IPS DF 4.7 (cell line): ENCODE results near the gene OR4M1.
"Not testable (repeated sequence)": the region's sequence is repeated elsewhere in the genome, so short reads cannot be mapped to it uniquely, and the experiment has no call there.

Experiments used
- DNase-seq: peaks from one replicate; pipeline ENCODE4 v3.0.0-alpha.2; 2013; ENCODE audit warnings: low spot score; ENCODE audit errors: extremely low read depth

Gene OR4M1

GRCh38 chr14:19773204-19773603 lies at the start of gene OR4M1:
Gene OR4M1, plus strand, starts transcription at chr14:19773504. Its CDS starts 6,819 bp downstream, at chr14:19780323.
- DNase-seq, result not testable (repeated sequence)

GRCh38 chr14:19729359-19729758 lies 43.9 kb upstream of the OR4M1 start:
- DNase-seq, result no peak

- no peak for DNase-seq
Measured at GRCh38 chr14:19729763-19730162, 43.5 kb upstream of the OR4M1 start.

- not testable (repeated sequence) for DNase-seq
Measured at GRCh38 chr14:19733893-19734292, 39.4 kb upstream of the OR4M1 start.

GRCh38 chr14:19743256-19743655 lies 30.0 kb upstream of the OR4M1 start, which contains the start of gene OR4Q3:
Gene OR4Q3, plus strand, starts transcription at chr14:19743571.
- no peak for DNase-seq

GRCh38 chr14:19752316-19752715 lies 21.0 kb upstream of the OR4M1 start:
- DNase-seq, result not testable (repeated sequence)

- DNase-seq, result no peak
Measured at GRCh38 chr14:19754172-19754571, 19.1 kb upstream of the OR4M1 start.

GRCh38 chr14:19771491-19771890 lies 1.8 kb upstream of the OR4M1 start:
- DNase-seq, result not testable (repeated sequence)

- no peak for DNase-seq
Measured at GRCh38 chr14:19771895-19772430, 1.3 kb upstream of the OR4M1 start.

- not testable (repeated sequence) for DNase-seq
Measured at GRCh38 chr14:19772454-19772853, 850 bp upstream of the OR4M1 start.

- DNase-seq, result no peak
Measured at GRCh38 chr14:19775587-19775986, 2.3 kb downstream of the OR4M1 start.

GRCh38 chr14:19785848-19786247 lies 12.5 kb downstream of the OR4M1 start:
- not testable (repeated sequence) for DNase-seq

GRCh38 chr14:19787318-19787717 lies 14.0 kb downstream of the OR4M1 start:
- DNase-seq, result not testable (repeated sequence)

GRCh38 chr14:19788150-19788549 lies 14.8 kb downstream of the OR4M1 start:
- not testable (repeated sequence) for DNase-seq

- not testable (repeated sequence) for DNase-seq
Measured at GRCh38 chr14:19796520-19797108, 23.3 kb downstream of the OR4M1 start.

- no peak for DNase-seq
Measured at GRCh38 chr14:19799880-19800279, 26.6 kb downstream of the OR4M1 start.

GRCh38 chr14:19800282-19801117 lies 27.2 kb downstream of the OR4M1 start:
- DNase-seq, result no peak

GRCh38 chr14:19801118-19801464 lies 27.8 kb downstream of the OR4M1 start:
- DNase-seq, result no peak

GRCh38 chr14:19803470-19803869 lies 30.2 kb downstream of the OR4M1 start, which contains the start of gene OR4N2:
Gene OR4N2, plus strand, starts transcription at chr14:19803770. Its CDS starts 23,679 bp downstream, at chr14:19827449.
- DNase-seq, result not testable (repeated sequence)

- not testable (repeated sequence) for DNase-seq
Measured at GRCh38 chr14:19813171-19813920, 40.0 kb downstream of the OR4M1 start.

GRCh38 chr14:19819879-19820278 lies 46.6 kb downstream of the OR4M1 start:
- not testable (repeated sequence) for DNase-seq
